H1 (cell line): Measurements from ENCODE around the gene AFF2. TPM values are rescaled to one million over a fixed set of nuclear protein-coding genes. Genes with fewer than 3 reads are reported as not detected.

Experiments used
- CTCF ChIA-PET: fragments of 300-600 bp; sonication (Branson Sonifier 250); formaldehyde crosslinking; loops from one replicate; lab custom pipeline; 2021; ENCODE audit not compliant: partially characterized antibody; lab: Charles Lee
- POLR2A ChIA-PET: fragments of 300-600 bp; sonication (Branson Sonifier 250); formaldehyde crosslinking; loops from one replicate; lab custom pipeline; 2021; ENCODE audit warnings: inconsistent platforms; ENCODE audit not compliant: partially characterized antibody; lab: Charles Lee
- DNase-seq, 2 experiments: peaks; one replicate each; pipeline versions ENCODE4 v3.0.0 to v3.0.0-alpha.2; 2010 to 2022; ENCODE audit warnings: low spot score in 2 of 2, low read depth in 1 of 2, mixed read lengths in 1 of 2
- FAIRE-seq: peaks from 2 replicates; lab custom pipeline; 2011; peaks lifted over from hg19 to GRCh38; lab: Jason Lieb, UNC
- H2AFZ ChIP-seq: 2 replicates; pipeline ENCODE4 v1.8.1; 2012; ENCODE audit warnings: low read length, inconsistent platforms
- H2AK5ac ChIP-seq: 2 replicates; pipeline ENCODE4 v1.6.1; 2013; ENCODE audit warnings: low read depth, low read length
- H2BK120ac ChIP-seq: replicated peaks from 2 replicates; pipeline ENCODE3; 2013; ENCODE audit warnings: low read depth, low read length, inconsistent platforms
- H2BK12ac ChIP-seq: 2 replicates; pipeline ENCODE4 v1.6.1; 2013; ENCODE audit warnings: low read depth, low read length
- H2BK15ac ChIP-seq: 2 replicates; pipeline ENCODE4 v1.6.1; 2013; ENCODE audit warnings: low read length
- H2BK20ac ChIP-seq: 2 replicates; pipeline ENCODE4 v1.6.1; 2013; ENCODE audit warnings: low read length
- H2BK5ac ChIP-seq: 2 replicates; pipeline ENCODE4 v1.6.1; 2013; ENCODE audit warnings: low read depth, low read length
- H3K14ac ChIP-seq: 2 replicates; pipeline ENCODE4 v1.6.1; 2013; ENCODE audit warnings: inconsistent platforms; ENCODE audit not compliant: insufficient read length
- H3K18ac ChIP-seq: 2 replicates; pipeline ENCODE4 v1.6.1; 2013; ENCODE audit warnings: low read length; ENCODE audit errors: extremely low read depth
- H3K23ac ChIP-seq: 2 replicates; pipeline ENCODE4 v1.6.1; 2013; ENCODE audit warnings: inconsistent platforms; ENCODE audit not compliant: insufficient read length
- H3K23me2 ChIP-seq: 2 replicates; pipeline ENCODE4 v1.6.1; 2013; ENCODE audit warnings: low read depth, low read length
- H3K27ac ChIP-seq: 2 replicates; pipeline ENCODE4 v1.6.1; 2011; ENCODE audit warnings: low read depth, low read length, inconsistent platforms
- H3K27me3 ChIP-seq, 4 experiments: replicated peaks in 1 of 4; 1 replicate in 1 of 4; 2 replicates in 3 of 4; pipeline versions ENCODE4 v1.6.1 to v1.8.1; 2011 to 2013; ENCODE audit warnings: low read length in 3 of 4, mild to moderate bottlenecking in 3 of 4, inconsistent platforms in 2 of 4, mixed read lengths in 2 of 4, moderate library complexity in 1 of 4; ENCODE audit not compliant: control insufficient read depth in 3 of 4, insufficient read depth in 3 of 4; ENCODE audit errors: extremely low read depth in 1 of 4
- H3K36me3 ChIP-seq, 4 experiments: 2 replicates each; pipeline versions ENCODE4 v1.6.1 to v1.8.1; 2011 to 2013; ENCODE audit warnings: mild to moderate bottlenecking in 4 of 4, low read length in 3 of 4, moderate library complexity in 2 of 4, control low read depth in 1 of 4, inconsistent platforms in 1 of 4; ENCODE audit not compliant: insufficient read depth in 4 of 4, control insufficient read depth in 2 of 4
- H3K4ac ChIP-seq: replicated peaks from 2 replicates; pipeline ENCODE3; 2013; ENCODE audit warnings: low read length, low read depth, mixed read lengths, inconsistent platforms; ENCODE audit not compliant: insufficient read length
- H3K4me1 ChIP-seq, 4 experiments: replicated peaks in 1 of 4; 1 replicate in 1 of 4; 2 replicates in 3 of 4; pipeline versions ENCODE4 v1.6.1 to v1.8.1; 2011 to 2013; ENCODE audit warnings: low read length in 3 of 4, inconsistent platforms in 2 of 4, mixed read lengths in 1 of 4; ENCODE audit not compliant: insufficient read depth in 4 of 4, control insufficient read depth in 3 of 4
- H3K4me2 ChIP-seq, 2 experiments: 2 replicates each; pipeline versions ENCODE4 v1.6.1 to v1.8.1; 2011 to 2013; ENCODE audit warnings: low read depth in 2 of 2, low read length in 2 of 2, control low read depth in 1 of 2, inconsistent platforms in 1 of 2, mild to moderate bottlenecking in 1 of 2; ENCODE audit not compliant: insufficient read depth in 1 of 2
- H3K4me3 ChIP-seq, 4 experiments: fragments of 200-600, 300-600 bp in 1 of 4; sonication (generic), shearing (Covaris generic), sonication (Bioruptor Twin) in 1 of 4; 2 replicates each; pipeline versions ENCODE4 v1.5.1 to v1.8.1; 2011 to 2016; ENCODE audit warnings: low read length in 4 of 4, low read depth in 3 of 4, control low read depth in 2 of 4, inconsistent platforms in 2 of 4, mild to moderate bottlenecking in 2 of 4, mixed read lengths in 1 of 4, moderate library complexity in 1 of 4; ENCODE audit not compliant: insufficient read depth in 2 of 4; ENCODE audit errors: extremely low read depth in 1 of 4
- H3K56ac ChIP-seq: replicated peaks from 2 replicates; pipeline ENCODE3; 2013; ENCODE audit warnings: low read depth, mild to moderate bottlenecking, mixed read lengths, low read length, inconsistent platforms; ENCODE audit not compliant: insufficient read length
- H3K79me1 ChIP-seq: 2 replicates; pipeline ENCODE4 v1.6.1; 2013; ENCODE audit warnings: low read depth, low read length, control low read depth
- H3K79me2 ChIP-seq, 2 experiments: 2 replicates each; pipeline versions ENCODE4 v1.6.1 to v1.8.1; 2012 to 2013; ENCODE audit warnings: low read length in 2 of 2, mild to moderate bottlenecking in 2 of 2, inconsistent platforms in 1 of 2; ENCODE audit not compliant: insufficient read depth in 2 of 2, control insufficient read depth in 1 of 2
- H3K9ac ChIP-seq, 4 experiments: replicated peaks in 1 of 4; 1 replicate in 1 of 4; 2 replicates in 3 of 4; pipeline versions ENCODE4 v1.6.1 to v1.8.1; 2011 to 2013; ENCODE audit warnings: low read depth in 3 of 4, low read length in 3 of 4, control low read depth in 2 of 4, mild to moderate bottlenecking in 2 of 4, moderate library complexity in 2 of 4, inconsistent platforms in 1 of 4; ENCODE audit errors: extremely low read depth in 1 of 4
- H3K9me3 ChIP-seq, 2 experiments: 2 replicates each; pipeline versions ENCODE4 v1.6.1 to v1.8.1; 2012 to 2013; ENCODE audit warnings: mild to moderate bottlenecking in 2 of 2, moderate library complexity in 2 of 2, control low read depth in 1 of 2, inconsistent platforms in 1 of 2, low read depth in 1 of 2, low read length in 1 of 2, mixed read lengths in 1 of 2; ENCODE audit not compliant: insufficient read depth in 2 of 2
- H4K20me1 ChIP-seq, 2 experiments: replicated peaks in 1 of 2; 2 replicates each; pipeline versions ENCODE3 to v1.8.1; 2011 to 2013; ENCODE audit warnings: inconsistent platforms in 2 of 2, low read length in 2 of 2, mild to moderate bottlenecking in 1 of 2; ENCODE audit not compliant: insufficient read depth in 2 of 2, control insufficient read depth in 1 of 2
- H4K5ac ChIP-seq: 2 replicates; pipeline ENCODE4 v1.6.1; 2013; ENCODE audit warnings: low read length, low read depth, mixed read lengths, inconsistent platforms; ENCODE audit not compliant: insufficient read length
- H4K8ac ChIP-seq: 2 replicates; pipeline ENCODE4 v1.8.0; 2013; ENCODE audit warnings: mild to moderate bottlenecking, moderate library complexity, low read length, inconsistent platforms; ENCODE audit not compliant: insufficient read depth; ENCODE audit errors: extremely low read depth
- H4K91ac ChIP-seq: replicated peaks from 2 replicates; pipeline ENCODE3; 2013; ENCODE audit warnings: low read length, mixed read lengths, inconsistent platforms; ENCODE audit not compliant: insufficient read length
- CHD2 ChIP-seq: IDR thresholded peaks from 2 replicates; pipeline ENCODE4 v1.6.1; 2012; ENCODE audit warnings: low read length, improper control_type of control experiment
- CTCF ChIP-seq, 3 experiments: IDR thresholded peaks; 1 replicate in 2 of 3; 2 replicates in 1 of 3; pipeline versions ENCODE4 v1.5.1 to v1.6.1; 2011; ENCODE audit warnings: low read length in 3 of 3, mild to moderate bottlenecking in 3 of 3, inconsistent platforms in 2 of 3, low read depth in 1 of 3, moderate library complexity in 1 of 3; ENCODE audit not compliant: insufficient read depth in 1 of 3; ENCODE audit errors: control extremely low read depth in 1 of 3
- E2F6 ChIP-seq: IDR thresholded peaks from 2 replicates; pipeline ENCODE4 v1.6.1; 2012; ENCODE audit warnings: inconsistent platforms
- EGR1 ChIP-seq: IDR thresholded peaks from 2 replicates; pipeline ENCODE4 v1.6.1; 2011; ENCODE audit warnings: low read depth, low read length, borderline replicate concordance
- GABPA ChIP-seq: IDR thresholded peaks from 2 replicates; pipeline ENCODE4 v1.6.1; 2011; ENCODE audit warnings: mild to moderate bottlenecking, low read length, moderate library complexity, borderline replicate concordance; ENCODE audit not compliant: insufficient read depth
- HDAC6 ChIP-seq: IDR thresholded peaks from one replicate; pipeline ENCODE4 v1.7.1; 2012; ENCODE audit warnings: low read depth, mild to moderate bottlenecking, inconsistent platforms, low read length, moderate library complexity
- KDM5A ChIP-seq: fragments of 200-600 bp; IDR thresholded peaks from 2 replicates; pipeline ENCODE4 v1.7.1; 2012; ENCODE audit warnings: mild to moderate bottlenecking, low read length, inconsistent platforms, mixed read lengths
- SP2 ChIP-seq: IDR thresholded peaks from 2 replicates; pipeline ENCODE4 v1.6.1; 2012; ENCODE audit warnings: mild to moderate bottlenecking, low read length, inconsistent platforms
- TCF12 ChIP-seq: IDR thresholded peaks from 2 replicates; pipeline ENCODE4 v1.6.1; 2011; ENCODE audit warnings: low read depth, mild to moderate bottlenecking, low read length
- WGBS, 2 experiments: shearing (Covaris generic) in 1 of 2; methylation state at CpG; one replicate each; pipeline versions ENCODE4 v1.1.6 to v1.1.7; 2013 to 2015; ENCODE audit warnings: low lambda C conversion rate in 2 of 2, mixed read lengths in 2 of 2, inconsistent platforms in 1 of 2, low coverage in 1 of 2, missing lambda C conversion rate in 1 of 2; ENCODE audit not compliant: insufficient replicate concordance in 2 of 2, insufficient coverage in 1 of 2, insufficient read length in 1 of 2; ENCODE audit errors: extremely low coverage in 1 of 2, missing lambda C conversion rate in 1 of 2; 5-methylcytosine and 5-hydroxymethylcytosine counted together
- polyA plus RNA-seq, 7 experiments: library from polyadenylated mRNA; depleted of rRNA in 3 of 7; stranded (reverse) in 5 of 7; unstranded in 2 of 7; fragments of >200 nt in 5 of 7; fragments of 200-250 nt in 2 of 7; gene quantifications; 1 replicate in 5 of 7; 2 replicates in 1 of 7; 4 replicates in 1 of 7; pipeline versions ENCODE4 v1.2.1 to v1.2.3, GENCODE V29; 2011 to 2013; ENCODE audit warnings: missing spikeins in 2 of 7, mixed read lengths in 2 of 7
- total RNA-seq: library from RNA; stranded (reverse); fragmentation: NEBNext Ultra II Directional; extraction: Animal tissue kit (Norgen Biotek cat#: 25700); gene quantifications from 2 replicates; pipeline ENCODE4 v1.2.1, GENCODE V29; 2021

AFF2 gene
- total and polyA plus RNA-seq, 2 of the 8 experiments (the other 6 are each of a cell fraction or from before 2014, with no cell fraction given), result 2.0 to 7.3 TPM

GRCh38 chrX:148681605-148682004 lies 181.2 kb downstream of the AFF2 start:
- Histone ChIP-seq H3K14ac (no peak overlapping the region), H3K4me1 (no peaks in the 10 kb centered on the region), H3K27me3 (no peaks in the 10 kb centered on the region), H3K18ac (no peak overlapping the region), H2BK12ac (no peak overlapping the region), H3K9ac (no peak overlapping the region), H3K23ac (no peak overlapping the region), H2AK5ac (no peak overlapping the region), H3K9me3 (no peaks in the 10 kb centered on the region), H3K4me2 (no peak overlapping the region), H2AFZ (no peak overlapping the region), H2BK20ac (no peak overlapping the region), H2BK15ac (no peak overlapping the region), H4K5ac (no peak overlapping the region), H3K79me1 (no peaks in the 10 kb centered on the region), H3K56ac (no peak overlapping the region), H2BK120ac (no peak overlapping the region), H3K23me2 (no peaks in the 10 kb centered on the region), H2BK5ac (no peak overlapping the region), H4K8ac (no peak overlapping the region), H3K27ac (no peak overlapping the region), H4K91ac (no peak overlapping the region), H4K20me1 (no peaks in the 10 kb centered on the region), H3K36me3 (no peaks in the 10 kb centered on the region), H3K79me2 (no peaks in the 10 kb centered on the region), H3K4me3 (no peak overlapping the region), H3K4ac (no peak overlapping the region)
- POLR2A ChIA-PET, result no interaction called here
- DNase-seq (no peak), FAIRE-seq (no peak)
- CTCF ChIA-PET, result interaction anchor here (0.7 kb wide), 1 partner anchor 248 kb away, joined by 3 read pairs; no protein-coding TSS in a partner anchor
- WGBS, 2 experiments, result 78% methylated on average over 1 of the region's 1 CpG; no CpG with 5 or more reads in 1 of the 2 experiments
- no peak for TF ChIP-seq TCF12
- no peak for TF ChIP-seq SP2
- TF ChIP-seq HDAC6, result no peak
- no peak for TF ChIP-seq GABPA
- TF ChIP-seq EGR1, result no peak
- TF ChIP-seq E2F6, result no peak
- TF ChIP-seq CHD2, result no peak
- no peak for TF ChIP-seq CTCF (IDR thresholded peaks at IDR 0.05; ENCODE audit: control extremely low read depth in 1 of 3, insufficient read depth in 1 of 3, low read depth in 1 of 3, low read length in 3 of 3)
- no peak for TF ChIP-seq KDM5A
